SK-N-MC (cell line): Measurements from ENCODE around the gene LOC101059915.

Experiments
- EZH2 ChIP-seq: fragments of 200-600 bp; sonication (generic); IDR thresholded peaks from one replicate; pipeline ENCODE4 v1.6.1; 2017; ENCODE audit warnings: antibody characterized with exemption
- POLR2AphosphoS5 ChIP-seq: IDR thresholded peaks from 2 replicates; pipeline ENCODE4 v1.6.1; 2012; ENCODE audit warnings: mild to moderate bottlenecking, low read depth, low read length, borderline replicate concordance

DNA sequence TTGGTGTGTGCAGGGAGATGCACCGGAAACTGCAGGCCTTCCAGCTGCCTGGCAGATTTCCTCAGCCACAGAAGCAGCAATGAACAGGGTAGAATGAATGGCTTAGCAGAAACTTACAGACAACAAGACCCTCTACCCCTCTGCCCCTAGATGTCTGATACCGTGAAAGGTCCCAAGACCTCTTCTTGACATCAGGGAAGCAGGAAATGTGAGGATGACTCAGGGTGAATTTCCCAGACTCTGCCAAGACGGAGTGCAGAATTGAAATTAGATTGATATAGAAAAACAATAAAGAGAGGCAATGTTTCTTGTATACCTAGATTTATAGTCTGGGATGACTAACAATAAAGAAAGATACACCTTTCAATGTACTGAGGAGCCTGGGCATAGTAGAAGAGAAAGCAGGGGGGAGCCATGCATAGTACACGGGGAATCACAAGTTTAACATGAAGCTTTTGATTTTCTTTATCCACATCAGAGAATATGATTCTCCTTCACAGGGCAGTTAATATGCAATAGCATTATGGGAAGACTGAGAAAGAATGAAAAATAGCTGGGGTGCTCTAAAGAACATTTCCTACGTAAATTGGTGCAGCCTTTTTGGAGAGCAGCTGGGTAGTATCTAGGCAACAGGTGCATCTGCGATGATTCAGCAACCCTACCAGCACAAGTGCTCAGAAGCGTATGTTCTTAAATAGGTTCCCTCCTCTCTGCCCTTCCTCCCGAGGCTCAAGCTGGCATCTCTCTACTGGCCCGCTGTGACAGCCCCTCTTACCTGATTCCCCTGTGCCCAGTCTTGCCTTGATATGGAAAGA lies 30.7 kb upstream of the LOC101059915 start:
- no peak for TF ChIP-seq EZH2
- TF ChIP-seq POLR2AphosphoS5: no peak
